A204.1 (cell line): ENCODE measurements around the gene USP8.
"Not testable (repeated sequence)": the region's sequence is repeated elsewhere in the genome, so short reads cannot be mapped to it uniquely, and the experiment has no call there.

ENCODE experiments used
- FAIRE-seq: peaks from 2 replicates; lab custom pipeline; 2012; peaks lifted over from hg19 to GRCh38; lab: Jason Lieb, UNC

USP8 gene

DNA sequence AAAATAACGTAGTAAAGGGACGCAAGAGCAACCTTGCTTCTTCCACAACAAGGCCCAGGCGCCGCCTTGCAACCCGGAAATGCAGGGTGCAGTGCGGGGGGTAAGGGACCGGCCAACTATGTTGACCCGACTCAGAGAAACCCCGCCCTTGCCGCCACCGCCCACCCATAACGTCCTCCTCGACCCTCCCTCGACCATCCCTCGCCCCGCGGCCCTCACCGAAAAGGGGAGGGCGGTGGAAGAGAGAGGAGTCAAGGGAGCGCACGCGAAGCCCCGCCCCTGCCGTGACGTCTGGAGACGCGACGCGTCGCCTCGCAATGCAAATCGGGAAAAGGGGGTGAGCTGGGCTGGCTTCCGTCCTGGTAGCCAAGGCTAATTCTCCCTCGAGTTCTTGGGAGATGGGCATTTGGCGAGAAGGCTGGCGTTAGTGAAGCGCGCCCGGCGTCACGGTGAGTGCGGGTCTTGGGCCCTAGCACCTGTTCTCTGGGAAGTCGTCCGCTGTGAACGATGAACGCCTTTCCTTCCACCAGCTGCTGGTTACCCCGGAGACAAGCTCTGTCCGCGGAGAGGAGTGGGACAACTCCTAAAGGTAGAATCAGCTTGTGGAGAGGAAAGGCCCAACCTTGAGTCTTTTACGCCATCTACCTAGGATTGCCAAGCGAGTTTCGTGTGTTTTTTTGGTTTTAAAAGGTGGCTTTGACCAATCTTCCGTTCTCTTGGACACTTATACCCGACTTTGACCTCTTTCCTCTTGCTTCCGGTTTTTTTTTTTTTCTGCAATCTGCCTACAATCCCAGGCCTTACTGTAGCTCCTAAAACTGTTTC lies at the start of gene USP8:
TSS of gene USP8 (plus strand) at position 340 of the 825 bp plus-strand sequence. CDS start 14,669 bp downstream, outside the sequence.
- FAIRE-seq, result peak; percentile 96

GRCh38 chr15:50377867-50378751 lies 46.1 kb upstream of the USP8 start:
- FAIRE-seq, result no peak

- FAIRE-seq, result no peak
Measured at GRCh38 chr15:50378776-50379175, 45.4 kb upstream of the USP8 start.

DNA sequence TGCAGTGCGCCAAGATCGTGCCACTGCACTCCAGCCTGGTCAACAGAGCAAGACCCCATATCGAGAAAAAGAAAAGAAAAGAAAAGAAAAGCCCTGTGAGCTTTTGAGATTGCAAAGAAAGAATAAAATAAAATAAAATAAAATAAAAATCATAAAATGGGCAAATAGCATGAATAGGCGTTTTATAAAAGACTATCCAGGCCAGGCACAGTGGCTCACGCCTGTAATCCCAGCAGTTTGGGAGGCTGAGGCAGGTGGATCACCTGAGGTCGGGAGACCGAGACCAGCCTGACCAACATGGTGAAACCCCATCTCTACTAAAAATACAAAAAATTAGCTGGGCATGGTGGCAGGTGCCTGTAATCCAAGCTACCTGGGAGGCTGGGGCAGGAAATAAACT lies 44.8 kb upstream of the USP8 start:
- not testable (repeated sequence) for FAIRE-seq

DNA sequence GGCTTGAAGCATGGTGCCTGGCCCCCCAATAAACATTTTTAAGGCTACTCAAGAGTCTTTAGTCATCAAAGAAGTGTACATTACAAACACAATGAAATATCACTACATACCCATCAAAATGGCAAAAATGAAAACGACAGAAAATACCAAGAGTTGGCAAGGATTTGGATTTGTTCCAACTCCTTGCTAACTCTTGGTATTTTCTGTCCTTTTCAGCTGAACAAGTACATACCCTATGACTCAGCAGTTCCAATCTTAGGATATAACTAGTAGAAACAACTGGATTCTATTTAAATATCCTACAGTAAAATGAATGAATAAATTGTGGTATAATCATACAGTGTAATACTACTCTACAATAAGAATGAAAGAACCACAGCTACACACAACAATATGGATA lies 44.1 kb upstream of the USP8 start:
- no peak for FAIRE-seq

DNA sequence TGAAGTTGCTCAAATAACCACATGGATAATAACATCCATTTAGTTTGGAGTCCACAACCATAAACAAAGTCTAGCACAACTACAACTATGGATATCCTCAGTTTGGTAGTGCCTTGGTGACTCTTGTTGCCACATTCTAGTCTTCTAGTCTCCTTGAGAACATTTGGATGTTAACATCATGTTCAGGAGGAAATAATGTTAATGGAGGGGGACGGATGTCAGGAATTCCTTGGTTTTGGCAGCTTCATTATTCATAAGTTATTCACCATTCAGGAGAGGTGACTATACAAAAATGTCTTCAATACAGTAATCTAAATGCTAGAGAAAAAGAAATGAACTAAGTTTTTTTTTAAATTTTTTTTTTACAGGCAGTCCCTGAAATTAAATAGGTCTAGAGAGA lies 42.8 kb upstream of the USP8 start:
- no peak for FAIRE-seq

DNA sequence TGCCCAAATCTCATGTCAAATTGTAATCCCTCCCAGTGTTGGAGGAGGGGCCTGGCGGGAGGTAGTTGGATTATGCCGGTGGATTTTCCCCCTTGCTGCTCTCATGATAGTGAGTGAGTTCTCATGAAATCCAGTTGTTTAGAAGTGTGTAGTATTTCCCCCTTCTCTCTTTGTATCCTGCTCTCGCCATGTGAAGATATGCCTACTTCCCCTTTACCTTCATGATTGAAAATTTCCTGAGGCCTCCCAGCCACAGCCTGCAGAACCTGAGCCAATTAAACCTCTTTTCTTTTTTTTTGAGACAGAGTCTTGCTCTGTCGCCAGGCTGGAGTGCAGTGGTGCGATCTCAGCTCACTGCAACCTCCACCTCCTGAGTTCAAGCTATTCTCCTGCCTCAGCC lies 41.8 kb upstream of the USP8 start:
- FAIRE-seq, result not testable (repeated sequence)

DNA sequence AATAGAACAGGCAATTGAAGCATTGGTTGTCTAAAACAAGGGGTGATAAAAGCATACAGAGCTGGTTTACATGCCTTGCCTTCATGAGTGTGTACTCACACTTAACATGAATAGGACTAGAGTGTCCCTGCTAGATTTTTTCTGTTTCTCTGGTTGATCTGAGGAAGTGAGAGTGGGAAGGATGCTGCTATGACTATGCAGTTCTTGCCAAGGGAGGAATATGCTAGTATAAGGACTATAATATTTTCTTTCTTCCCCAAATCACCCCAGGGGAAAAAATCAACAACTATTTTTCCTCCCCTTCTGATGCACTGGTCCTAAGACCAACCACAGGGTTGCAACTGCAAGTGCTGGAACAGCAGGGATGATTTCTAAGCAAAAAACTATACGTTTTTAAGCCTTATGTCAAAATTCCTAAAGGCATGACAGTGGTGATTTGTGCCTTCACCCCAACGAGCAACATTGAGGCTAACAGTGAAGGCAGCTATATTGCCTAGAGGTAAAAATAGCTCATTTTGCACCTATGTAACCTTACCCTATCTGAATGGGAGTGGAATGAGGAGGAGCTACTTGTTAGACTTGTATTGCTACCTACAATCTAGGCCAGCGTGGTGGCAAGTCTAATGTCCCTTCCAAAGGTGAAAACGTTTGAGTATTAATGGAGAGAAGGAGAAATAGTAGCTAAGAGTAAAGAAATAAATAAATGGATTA lies 33.5 kb upstream of the USP8 start:
- no peak for FAIRE-seq

DNA sequence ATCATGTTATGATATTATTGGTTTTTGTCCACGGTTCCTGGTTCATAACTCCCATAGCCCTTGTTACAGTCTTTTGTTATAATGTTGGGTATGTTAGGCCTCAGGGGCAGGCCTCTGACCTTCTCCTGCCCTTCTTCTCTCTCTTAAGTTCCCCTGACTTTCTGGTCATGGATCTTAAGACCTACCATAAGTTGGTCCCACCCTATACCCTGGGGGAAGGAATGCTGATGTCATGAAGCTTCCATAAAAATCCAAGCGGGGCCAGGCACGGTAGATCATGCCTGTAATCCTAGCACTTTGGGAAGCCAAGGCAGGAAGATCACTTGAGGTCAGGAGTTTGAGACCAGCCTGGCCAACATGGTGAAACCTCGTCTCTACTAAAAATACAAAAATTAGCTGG lies 32.6 kb upstream of the USP8 start:
- not testable (repeated sequence) for FAIRE-seq

DNA sequence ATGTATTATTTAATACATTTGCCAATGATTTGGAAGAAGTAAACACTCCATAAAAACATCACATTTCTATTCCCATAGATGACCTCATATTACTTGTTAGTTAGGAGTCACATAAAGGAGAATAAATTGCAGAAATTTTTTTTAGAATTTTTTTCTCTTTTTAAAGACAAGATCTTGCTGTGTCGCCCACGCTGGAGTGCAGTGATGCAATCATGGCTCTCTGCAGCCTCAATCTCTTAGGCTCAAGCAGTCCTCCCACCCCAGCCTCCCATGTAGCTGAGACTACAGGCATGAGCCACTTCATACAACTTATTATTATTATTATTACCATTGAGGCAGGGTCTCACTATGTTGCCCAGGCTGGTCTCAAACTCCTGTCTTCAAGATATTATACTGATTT lies 12.3 kb upstream of the USP8 start:
- no peak for FAIRE-seq

GRCh38 chr15:50414624-50415023 lies 9.6 kb upstream of the USP8 start:
- no peak for FAIRE-seq

GRCh38 chr15:50415752-50416404 lies 8.3 kb upstream of the USP8 start:
- FAIRE-seq, result no peak

DNA sequence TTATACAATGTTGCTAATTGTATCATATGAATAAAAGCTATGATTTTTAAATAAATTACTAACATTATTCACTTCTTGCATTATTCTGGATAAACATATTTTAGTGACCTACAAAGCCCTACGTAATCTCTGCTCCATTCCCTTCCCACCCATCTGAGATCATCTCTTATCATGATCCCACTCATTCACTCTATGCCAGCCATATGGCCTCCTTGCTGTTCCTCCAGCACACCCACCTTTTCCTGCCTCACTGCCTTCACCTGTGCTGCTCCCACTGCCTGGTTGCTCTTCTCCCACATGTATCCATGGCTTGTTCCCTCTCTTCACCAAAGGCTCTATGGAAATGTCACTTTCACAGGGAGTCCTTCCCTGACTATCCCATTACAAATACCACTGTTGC lies 7.3 kb upstream of the USP8 start:
- FAIRE-seq, result no peak

- no peak for FAIRE-seq
Measured at GRCh38 chr15:50418041-50418583, 6.1 kb upstream of the USP8 start.

DNA sequence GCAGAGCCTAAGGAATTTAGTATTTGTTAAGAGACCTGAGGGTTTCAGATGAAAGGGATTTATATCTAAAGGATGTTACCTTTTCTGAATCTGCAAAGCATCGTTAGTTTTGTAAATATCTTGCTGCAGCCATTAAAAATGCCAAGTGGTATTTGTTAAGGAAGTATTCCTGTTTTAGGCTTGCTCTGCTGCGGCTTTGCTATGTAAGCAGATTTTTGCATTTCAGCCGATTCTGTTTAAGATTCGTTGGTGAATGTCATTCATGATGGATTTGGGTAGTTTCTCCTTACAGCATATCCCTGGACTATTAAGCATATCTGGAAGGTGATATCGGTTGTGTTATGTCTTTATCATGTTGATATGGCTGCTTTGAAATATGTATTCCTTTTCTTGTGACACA lies 1.0 kb downstream of the USP8 start:
- no peak for FAIRE-seq

GRCh38 chr15:50425678-50426246 lies 1.6 kb downstream of the USP8 start:
- FAIRE-seq, result not testable (repeated sequence)

- no peak for FAIRE-seq
Measured at GRCh38 chr15:50426428-50426827, 2.2 kb downstream of the USP8 start.

DNA sequence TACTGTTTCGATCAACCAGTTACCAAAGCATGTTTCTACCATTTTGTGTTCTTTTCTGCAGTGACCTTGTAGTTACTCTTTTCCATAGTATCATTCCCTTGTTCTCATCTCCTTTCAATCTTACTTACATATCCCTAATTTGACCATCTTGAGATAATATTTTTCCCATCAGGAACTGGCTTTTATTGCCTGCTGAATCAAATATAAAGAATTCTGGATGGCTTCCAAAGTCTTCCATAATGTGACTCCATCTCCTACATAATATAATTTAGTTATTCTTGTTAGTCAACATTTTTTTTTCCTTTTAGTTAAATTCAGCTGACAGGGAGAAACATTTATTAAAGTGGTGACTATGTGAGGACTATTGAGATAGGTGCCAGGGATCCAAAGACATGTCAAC lies 7.0 kb downstream of the USP8 start:
- no peak for FAIRE-seq

GRCh38 chr15:50432230-50432629 lies 8.0 kb downstream of the USP8 start:
- FAIRE-seq, result no peak

DNA sequence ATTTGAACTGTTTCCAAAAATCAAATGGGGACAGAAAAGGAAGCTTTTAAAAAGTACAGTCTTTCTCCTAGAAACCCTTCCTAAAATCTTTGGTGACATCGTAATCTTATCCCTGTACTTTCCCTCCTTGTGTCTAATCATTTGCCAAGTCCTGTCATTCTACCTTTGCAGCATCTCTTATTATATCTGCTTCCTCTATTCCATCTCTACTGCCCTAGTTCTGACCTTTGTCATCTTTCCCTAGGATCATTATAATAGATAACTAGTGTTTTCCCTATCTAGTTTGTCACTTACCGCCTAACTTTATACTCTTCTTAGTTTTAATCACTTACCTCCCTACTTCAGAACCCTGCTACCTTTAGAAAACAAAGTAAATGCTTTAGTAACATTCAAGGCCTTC lies 11.6 kb downstream of the USP8 start:
- no peak for FAIRE-seq

- FAIRE-seq, result no peak
Measured at GRCh38 chr15:50438251-50438650, 14.0 kb downstream of the USP8 start.

DNA sequence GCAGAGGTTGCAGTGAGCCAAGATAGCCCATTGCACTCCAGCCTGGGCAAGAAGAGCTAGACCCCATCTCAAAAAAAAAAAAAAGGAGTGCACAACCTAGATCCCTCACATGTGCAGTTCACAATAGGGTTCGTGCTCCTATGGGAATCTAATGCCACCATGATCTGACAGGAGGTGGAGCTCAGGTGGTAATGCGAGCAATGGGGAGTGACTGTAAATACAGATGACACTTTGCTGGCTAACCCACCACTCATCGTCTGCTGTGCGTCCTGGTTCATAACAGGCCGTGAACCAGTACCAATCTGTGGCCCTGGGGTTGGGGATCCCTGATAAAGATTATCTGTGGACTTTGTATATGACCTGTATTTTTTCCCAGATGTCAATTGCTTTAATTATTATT lies 16.7 kb downstream of the USP8 start:
- FAIRE-seq, result no peak
